WERI-Rb-1 (cell line): ENCODE measurements around the gene CLN6.
A peak's percentile ranks its signal among the peaks of the same experiment; 100 is the strongest.

Experiments used
- DNase-seq: peaks from one replicate; pipeline ENCODE4 v3.0.0-alpha.2; 2020
- H3K27ac ChIP-seq: fragments of 250-450 bp; sonication (Bioruptor Pico); 2 replicates; pipeline ENCODE4 v1.5.1; 2020; ENCODE audit warnings: mild to moderate bottlenecking, moderate library complexity
- H3K27me3 ChIP-seq: fragments of 250-450 bp; sonication (Bioruptor Pico); 2 replicates; pipeline ENCODE4 v1.5.1; 2021; ENCODE audit warnings: mild to moderate bottlenecking, low read depth, moderate library complexity; ENCODE audit not compliant: insufficient read depth, severe bottlenecking
- H3K36me3 ChIP-seq: fragments of 250-450 bp; sonication (Bioruptor Pico); 2 replicates; pipeline ENCODE4 v1.5.1; 2020; ENCODE audit warnings: mild to moderate bottlenecking, moderate library complexity
- H3K4me3 ChIP-seq: 2 replicates; pipeline ENCODE4 v1.5.1; 2011; ENCODE audit warnings: low read depth, mild to moderate bottlenecking, control low read depth, low read length
- H3K9me3 ChIP-seq: fragments of 250-450 bp; sonication (Bioruptor Pico); 2 replicates; pipeline ENCODE4 v1.5.1; 2021; ENCODE audit warnings: mild to moderate bottlenecking, moderate library complexity; ENCODE audit not compliant: severe bottlenecking
- TF ChIP-seq, protein P1 (sequence below): IDR thresholded peaks from 2 replicates; pipeline ENCODE4 v1.5.1; 2011; ENCODE audit warnings: low read depth, mild to moderate bottlenecking, control low read depth, inconsistent platforms, low read length

The CLN6 gene

GRCh38 chr15:68229386-68230156, at the start of gene CLN6:
CLN6 (minus strand) TSS chr15:68229728; CDS start chr15:68229584, 144 bp downstream.
- TF ChIP-seq, protein P1, sequence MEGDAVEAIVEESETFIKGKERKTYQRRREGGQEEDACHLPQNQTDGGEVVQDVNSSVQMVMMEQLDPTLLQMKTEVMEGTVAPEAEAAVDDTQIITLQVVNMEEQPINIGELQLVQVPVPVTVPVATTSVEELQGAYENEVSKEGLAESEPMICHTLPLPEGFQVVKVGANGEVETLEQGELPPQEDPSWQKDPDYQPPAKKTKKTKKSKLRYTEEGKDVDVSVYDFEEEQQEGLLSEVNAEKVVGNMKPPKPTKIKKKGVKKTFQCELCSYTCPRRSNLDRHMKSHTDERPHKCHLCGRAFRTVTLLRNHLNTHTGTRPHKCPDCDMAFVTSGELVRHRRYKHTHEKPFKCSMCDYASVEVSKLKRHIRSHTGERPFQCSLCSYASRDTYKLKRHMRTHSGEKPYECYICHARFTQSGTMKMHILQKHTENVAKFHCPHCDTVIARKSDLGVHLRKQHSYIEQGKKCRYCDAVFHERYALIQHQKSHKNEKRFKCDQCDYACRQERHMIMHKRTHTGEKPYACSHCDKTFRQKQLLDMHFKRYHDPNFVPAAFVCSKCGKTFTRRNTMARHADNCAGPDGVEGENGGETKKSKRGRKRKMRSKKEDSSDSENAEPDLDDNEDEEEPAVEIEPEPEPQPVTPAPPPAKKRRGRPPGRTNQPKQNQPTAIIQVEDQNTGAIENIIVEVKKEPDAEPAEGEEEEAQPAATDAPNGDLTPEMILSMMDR: no peak
- Histone ChIP-seq H3K9me3 (no peaks in the 10 kb centered on the region), H3K36me3 (peaks cover 32% of the 10 kb centered on the region), H3K27ac (peak within 1 kb of the TSS; percentile 99), H3K4me3 (peak within 1 kb of the TSS; percentile 87), H3K27me3 (no peaks in the 10 kb centered on the region)
- DNase-seq: peak; percentile 81

DNA sequence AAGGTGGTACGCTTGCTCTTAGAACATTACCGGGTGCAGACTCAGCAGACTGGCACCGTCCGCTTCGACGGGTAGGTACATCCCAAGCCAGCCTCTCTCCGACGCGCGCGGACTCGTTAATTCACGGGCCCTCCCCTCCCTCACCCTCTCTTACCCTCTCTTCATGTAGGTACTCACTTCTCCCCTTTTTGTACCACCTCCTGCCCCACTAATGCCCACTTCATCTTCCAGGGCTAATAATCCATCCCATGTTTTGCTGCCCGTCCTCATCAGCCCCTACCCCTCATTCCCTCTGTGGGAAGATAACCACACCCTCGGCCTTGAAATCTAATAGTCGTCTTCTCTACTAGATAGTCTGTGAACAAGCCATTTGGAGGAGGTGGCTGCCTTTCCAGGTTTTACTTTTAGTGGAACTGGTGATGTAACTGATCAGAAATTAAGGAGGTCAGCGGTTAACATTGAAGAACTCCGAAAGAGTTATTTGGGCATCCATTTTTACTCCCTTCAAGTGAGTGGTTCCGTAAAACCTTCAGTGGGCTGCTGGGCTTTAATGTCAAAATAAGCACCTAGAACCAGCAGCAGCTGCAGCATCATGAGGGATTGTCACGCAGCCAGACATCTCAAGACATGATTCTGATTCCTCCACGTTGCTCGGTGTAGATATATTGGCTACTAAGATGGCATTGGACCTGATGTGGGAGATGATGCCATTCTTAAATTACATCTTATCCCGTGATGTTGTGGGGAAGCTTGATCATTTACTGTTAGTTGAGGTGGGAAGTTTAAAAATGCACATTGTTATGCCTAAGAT, 49.3 kb upstream of the CLN6 start:
- H3K27me3 ChIP-seq: no peaks in the 10 kb centered on the region
- peak overlapping the region; percentile 70 for H3K4me3 ChIP-seq
- H3K36me3 ChIP-seq: peaks cover 31% of the 10 kb centered on the region
- H3K27ac ChIP-seq: peak overlapping the region; percentile 99
- H3K9me3 ChIP-seq: no peaks in the 10 kb centered on the region
- TF ChIP-seq, protein P1: no peak
- no peak for DNase-seq

GRCh38 chr15:68278345-68278594, 48.7 kb upstream of the CLN6 start:
- H3K27me3 ChIP-seq: no peaks in the 10 kb centered on the region
- DNase-seq: peak; percentile 71
- peak overlapping the region; percentile 99 for H3K27ac ChIP-seq
- TF ChIP-seq, protein P1: peak; percentile 59
- H3K36me3 ChIP-seq: peaks cover 31% of the 10 kb centered on the region
- H3K4me3 ChIP-seq: peak overlapping the region; percentile 70
- no peaks in the 10 kb centered on the region for H3K9me3 ChIP-seq

GRCh38 chr15:68277603-68278344, 48.2 kb upstream of the CLN6 start, which contains the start of gene FEM1B:
FEM1B (plus strand) TSS chr15:68277745; CDS start chr15:68278418, 673 bp downstream.
- TF ChIP-seq, protein P1: no peak
- Histone ChIP-seq H3K4me3 (peak within 1 kb of the TSS; percentile 70), H3K27me3 (no peaks in the 10 kb centered on the region), H3K9me3 (no peaks in the 10 kb centered on the region), H3K27ac (peak within 1 kb of the TSS; percentile 99), H3K36me3 (peaks cover 31% of the 10 kb centered on the region)
- DNase-seq: peak; percentile 91

DNA sequence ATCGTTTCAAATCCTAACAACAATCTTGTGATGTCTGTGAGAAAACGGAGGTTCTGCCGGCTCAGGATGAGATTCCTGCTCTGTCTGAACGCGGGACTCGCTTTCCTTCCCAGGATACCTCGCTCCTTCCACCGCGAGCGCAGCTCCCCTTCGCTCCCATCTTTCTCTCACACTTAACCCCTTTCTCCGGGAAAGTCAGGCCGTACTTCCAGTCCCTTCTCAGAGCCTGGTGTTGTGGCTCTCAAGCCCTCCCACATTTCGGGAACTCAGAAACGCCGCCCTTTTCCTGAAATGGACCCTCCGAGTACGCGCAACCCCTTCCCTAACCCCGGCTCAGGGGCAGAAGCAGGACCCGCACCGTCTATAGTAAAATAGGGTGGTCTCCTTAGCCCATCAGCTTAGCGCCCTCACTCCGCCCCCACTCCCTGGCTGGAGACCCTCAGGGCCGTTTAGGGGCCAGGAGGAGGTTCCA, 47.6 kb upstream of the CLN6 start:
- H3K36me3 ChIP-seq: peaks cover 31% of the 10 kb centered on the region
- DNase-seq: peak; percentile 59
- TF ChIP-seq, protein P1: no peak
- H3K9me3 ChIP-seq: no peaks in the 10 kb centered on the region
- peak overlapping the region; percentile 70 for H3K4me3 ChIP-seq
- no peaks in the 10 kb centered on the region for H3K27me3 ChIP-seq
- peak overlapping the region; percentile 99 for H3K27ac ChIP-seq
